ENCODE measurements around the gene TTLL7.

DNA sequence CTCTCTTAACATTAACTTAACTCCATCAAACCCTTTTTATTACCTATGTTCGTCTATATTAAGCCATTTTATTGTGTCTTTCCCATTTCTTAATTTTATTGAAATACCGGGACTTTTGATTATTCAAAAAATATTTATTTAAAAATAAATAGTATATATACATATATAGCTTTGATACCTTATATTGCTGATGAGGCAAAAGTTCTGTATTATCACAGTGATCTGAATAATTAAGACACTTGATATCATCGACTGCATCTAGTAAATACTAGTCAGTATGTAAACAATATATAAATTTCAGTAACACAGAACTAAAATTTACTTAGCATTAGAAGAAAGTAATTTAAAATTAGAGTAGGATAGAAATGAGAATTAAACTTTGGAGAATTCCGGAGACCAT, 22.0 kb downstream of the TTLL7 start:
- TF ChIP-seq, protein P1, sequence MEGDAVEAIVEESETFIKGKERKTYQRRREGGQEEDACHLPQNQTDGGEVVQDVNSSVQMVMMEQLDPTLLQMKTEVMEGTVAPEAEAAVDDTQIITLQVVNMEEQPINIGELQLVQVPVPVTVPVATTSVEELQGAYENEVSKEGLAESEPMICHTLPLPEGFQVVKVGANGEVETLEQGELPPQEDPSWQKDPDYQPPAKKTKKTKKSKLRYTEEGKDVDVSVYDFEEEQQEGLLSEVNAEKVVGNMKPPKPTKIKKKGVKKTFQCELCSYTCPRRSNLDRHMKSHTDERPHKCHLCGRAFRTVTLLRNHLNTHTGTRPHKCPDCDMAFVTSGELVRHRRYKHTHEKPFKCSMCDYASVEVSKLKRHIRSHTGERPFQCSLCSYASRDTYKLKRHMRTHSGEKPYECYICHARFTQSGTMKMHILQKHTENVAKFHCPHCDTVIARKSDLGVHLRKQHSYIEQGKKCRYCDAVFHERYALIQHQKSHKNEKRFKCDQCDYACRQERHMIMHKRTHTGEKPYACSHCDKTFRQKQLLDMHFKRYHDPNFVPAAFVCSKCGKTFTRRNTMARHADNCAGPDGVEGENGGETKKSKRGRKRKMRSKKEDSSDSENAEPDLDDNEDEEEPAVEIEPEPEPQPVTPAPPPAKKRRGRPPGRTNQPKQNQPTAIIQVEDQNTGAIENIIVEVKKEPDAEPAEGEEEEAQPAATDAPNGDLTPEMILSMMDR (IDR thresholded peaks at IDR 0.05): no peak
- TF ChIP-seq POLR2A (IDR thresholded peaks at IDR 0.05): no peak

All from Peyer's patch (tissue), 4 donors.